HG03354 (cell line): ENCODE results near the gene PIP4K2C.
"Not testable (repeated sequence)": the region's sequence is repeated elsewhere in the genome, so short reads cannot be mapped to it uniquely, and the experiment has no call there.

Experiments used
- ATAC-seq: cut with Tn5 transposase; IDR thresholded peaks from one replicate; pipeline ENCODE4 v1.9.1; 2021; ENCODE audit warnings: mild to moderate bottlenecking; ENCODE audit not compliant: unreplicated experiment, poor library complexity, severe bottlenecking

Gene PIP4K2C

GRCh38 chr12:57554897-57555296, 36.1 kb upstream of the PIP4K2C start:
- no peak for ATAC-seq

- ATAC-seq, result no peak
Observed at GRCh38 chr12:57558864-57559263, 32.1 kb upstream of the PIP4K2C start.

GRCh38 chr12:57560516-57560915, 30.5 kb upstream of the PIP4K2C start:
- no peak for ATAC-seq

- not testable (repeated sequence) for ATAC-seq
Observed at GRCh38 chr12:57561117-57561516, 29.9 kb upstream of the PIP4K2C start.

- ATAC-seq, result no peak
Observed at GRCh38 chr12:57563358-57563757, 27.6 kb upstream of the PIP4K2C start.

GRCh38 chr12:57564178-57564740, 26.7 kb upstream of the PIP4K2C start:
- no peak for ATAC-seq

GRCh38 chr12:57568838-57569237, 22.2 kb upstream of the PIP4K2C start:
- ATAC-seq, result no peak

- ATAC-seq, result no peak
Observed at GRCh38 chr12:57569858-57570257, 21.1 kb upstream of the PIP4K2C start.

GRCh38 chr12:57570438-57570837, 20.6 kb upstream of the PIP4K2C start:
- ATAC-seq, result not testable (repeated sequence)

GRCh38 chr12:57571926-57572762, 18.8 kb upstream of the PIP4K2C start:
- ATAC-seq, result no peak

- ATAC-seq, result no peak
Observed at GRCh38 chr12:57574795-57575194, 16.2 kb upstream of the PIP4K2C start.

GRCh38 chr12:57575771-57576612, 15.0 kb upstream of the PIP4K2C start:
- ATAC-seq, result no peak

GRCh38 chr12:57576613-57577160, 14.3 kb upstream of the PIP4K2C start:
- no peak for ATAC-seq

- ATAC-seq, result no peak
Observed at GRCh38 chr12:57577981-57578758, 12.8 kb upstream of the PIP4K2C start.

- no peak for ATAC-seq
Observed at GRCh38 chr12:57579011-57579410, 12.0 kb upstream of the PIP4K2C start.

- ATAC-seq, result no peak
Observed at GRCh38 chr12:57579677-57580465, 11.1 kb upstream of the PIP4K2C start.

GRCh38 chr12:57580466-57580795, 10.6 kb upstream of the PIP4K2C start:
- ATAC-seq, result no peak

- no peak for ATAC-seq
Observed at GRCh38 chr12:57581802-57582201, 9.2 kb upstream of the PIP4K2C start.

- no peak for ATAC-seq
Observed at GRCh38 chr12:57582440-57582839, 8.6 kb upstream of the PIP4K2C start.
